ENCODE results near the gene SEPTIN10. TPM values are rescaled to one million over a fixed set of nuclear protein-coding genes. Genes with fewer than 3 reads are reported as not detected.

Gene SEPTIN10
- polyA plus RNA-seq, 12 donors, result 72.0 to 112 (median 94.1) TPM; not detected in 1

GRCh38 chr2:109527079-109527478 lies 86.7 kb downstream of the SEPTIN10 start:
- DNase-seq, result no peak

DNA sequence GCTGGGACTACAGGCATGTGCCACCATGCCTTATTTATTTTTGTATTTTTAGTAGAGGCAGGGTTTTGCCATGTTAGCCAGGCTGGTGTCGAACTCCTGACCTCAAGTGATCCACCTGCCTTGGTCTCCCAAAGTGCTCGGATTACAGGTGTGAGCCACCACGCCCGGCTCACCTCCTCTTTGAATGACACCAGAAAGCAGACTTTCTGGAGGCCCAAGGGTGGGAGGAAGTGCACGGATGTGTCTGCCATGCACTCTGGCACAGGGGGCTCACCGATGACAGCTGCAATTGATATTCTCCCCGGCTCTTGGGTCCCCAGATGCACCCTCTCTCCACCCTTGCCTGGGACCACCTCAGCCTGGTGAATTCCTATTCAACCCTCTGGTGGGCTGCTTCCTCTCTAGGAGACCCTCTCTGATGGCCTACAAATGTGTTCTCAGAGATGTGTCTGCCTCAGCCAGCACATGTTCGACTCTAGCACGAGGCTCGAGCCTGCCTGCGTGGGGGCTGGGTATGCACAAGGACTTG lies 87.3 kb downstream of the SEPTIN10 start:
- no peak for DNase-seq

- DNase-seq, result no peak
These were observed 87.9 kb downstream of the SEPTIN10 start for GRCh38 chr2:109525836-109526235.

DNA sequence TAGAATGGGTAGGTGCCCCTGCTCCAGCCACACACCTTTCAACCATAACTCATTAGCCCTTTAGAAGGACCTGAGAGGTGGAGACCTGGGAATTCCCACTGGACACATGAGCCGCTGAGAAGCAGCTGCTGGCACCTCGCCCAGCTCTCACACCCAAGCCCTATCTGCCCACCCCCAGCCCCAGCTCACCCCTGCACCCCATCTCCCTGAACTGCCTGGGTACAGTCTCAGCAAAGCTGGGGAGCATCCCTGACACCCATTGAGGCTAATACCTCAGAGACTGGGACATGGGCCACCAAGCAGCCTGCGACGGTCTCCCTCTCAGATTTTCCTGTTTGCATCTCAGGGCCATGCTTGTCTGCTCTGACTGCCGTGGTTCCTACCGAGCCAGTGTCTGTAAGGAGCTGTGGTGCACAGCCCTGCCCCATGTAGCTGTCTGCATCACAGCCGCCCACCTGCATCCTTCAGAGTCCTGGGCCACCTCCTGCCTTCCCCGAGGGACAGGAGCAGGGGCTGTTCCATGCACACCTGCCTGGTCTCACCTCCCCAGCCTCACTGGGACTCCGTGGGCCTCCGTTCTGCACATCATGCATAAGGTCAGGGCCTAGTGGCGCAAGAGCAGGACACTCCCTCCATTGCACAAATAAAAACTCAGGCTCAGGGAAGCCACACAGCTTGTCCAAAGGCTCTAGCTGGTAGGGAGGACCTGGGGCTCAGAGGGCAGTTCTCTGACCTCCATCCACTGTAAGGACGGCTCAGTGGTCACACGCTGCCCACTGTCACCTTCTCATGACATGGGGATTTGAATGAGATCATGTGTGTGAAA lies 90.0 kb downstream of the SEPTIN10 start:
- DNase-seq, result no peak

GRCh38 chr2:109523121-109523520 lies 90.6 kb downstream of the SEPTIN10 start:
- DNase-seq, result no peak

DNA sequence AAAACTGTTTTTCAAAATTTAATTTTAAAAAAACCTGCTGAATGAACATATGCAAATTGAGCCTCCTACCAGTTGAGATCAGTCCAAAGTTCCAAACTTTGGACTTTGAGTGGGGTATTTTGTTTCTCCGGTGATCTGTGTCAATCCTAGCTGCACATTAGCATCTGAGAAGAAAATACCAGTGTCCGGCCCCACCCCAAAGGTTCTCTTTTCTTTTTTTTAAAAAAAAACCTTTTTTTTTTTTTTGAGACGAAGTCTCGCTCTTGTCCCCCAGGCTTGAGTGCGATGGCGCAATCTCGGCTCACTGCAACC lies 91.7 kb downstream of the SEPTIN10 start:
- DNase-seq, result no peak

DNA sequence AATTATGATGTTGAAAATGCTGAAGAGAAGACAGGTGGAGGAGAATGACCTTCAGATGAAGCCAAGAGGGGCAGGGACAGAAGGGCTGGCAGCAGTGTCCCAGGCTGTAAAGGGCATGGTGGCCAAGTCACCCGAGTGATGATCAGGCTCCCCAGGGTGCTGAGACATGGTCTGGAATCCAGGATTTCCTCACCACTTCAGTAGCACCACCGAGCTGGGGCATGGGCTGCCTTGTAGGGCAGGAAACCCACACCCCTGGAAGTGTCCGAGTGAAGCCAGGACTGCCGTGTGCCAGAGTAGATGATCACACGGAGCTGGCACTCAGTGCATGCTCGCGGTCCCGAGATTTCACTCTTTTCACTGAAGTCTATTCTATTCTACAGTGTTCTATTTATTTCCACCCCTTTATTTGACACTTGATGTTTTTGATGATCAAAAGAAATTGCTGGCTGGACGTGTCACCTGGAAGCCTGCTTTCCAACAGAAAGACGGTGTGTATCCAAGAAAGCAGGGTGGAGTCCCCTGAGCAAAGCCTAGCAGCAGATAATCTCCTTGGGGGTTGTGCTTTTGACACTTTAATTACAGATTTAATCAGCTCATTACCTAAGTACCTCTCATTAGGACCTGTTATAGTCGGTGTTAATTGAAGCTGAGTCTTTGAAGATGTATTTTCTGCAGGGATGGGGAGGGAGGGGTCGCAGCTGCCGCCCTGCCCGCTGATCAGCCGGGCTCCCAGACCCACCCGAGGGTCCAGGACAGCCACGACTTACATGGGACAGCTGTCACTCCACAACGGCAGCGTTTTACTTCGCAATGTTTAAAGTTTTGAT lies 92.3 kb downstream of the SEPTIN10 start:
- no peak for DNase-seq

DNA sequence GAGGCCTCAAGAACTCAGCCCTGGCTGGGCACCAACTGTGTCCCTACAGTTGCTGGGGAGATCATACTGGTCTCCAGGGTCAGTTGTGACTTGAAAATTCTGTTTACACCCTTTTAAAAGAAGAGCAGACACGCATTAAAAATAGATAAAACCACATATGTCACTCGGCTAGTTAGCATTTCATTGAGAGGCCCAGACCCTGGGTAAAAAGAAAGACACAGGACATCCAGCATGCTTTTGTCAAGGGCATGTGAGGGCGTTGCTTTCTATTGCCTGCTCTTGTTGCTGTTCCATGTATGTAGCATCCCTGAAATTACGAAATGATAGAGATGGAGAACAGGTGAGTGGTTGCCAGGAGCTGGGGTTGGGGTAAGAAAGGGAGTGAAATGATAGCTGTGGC lies 94.3 kb downstream of the SEPTIN10 start:
- no peak for DNase-seq

- DNase-seq, result no peak
These were observed 96.5 kb downstream of the SEPTIN10 start for GRCh38 chr2:109517118-109517889.

GRCh38 chr2:109516445-109517117 lies 97.2 kb downstream of the SEPTIN10 start:
- no peak for DNase-seq

DNA sequence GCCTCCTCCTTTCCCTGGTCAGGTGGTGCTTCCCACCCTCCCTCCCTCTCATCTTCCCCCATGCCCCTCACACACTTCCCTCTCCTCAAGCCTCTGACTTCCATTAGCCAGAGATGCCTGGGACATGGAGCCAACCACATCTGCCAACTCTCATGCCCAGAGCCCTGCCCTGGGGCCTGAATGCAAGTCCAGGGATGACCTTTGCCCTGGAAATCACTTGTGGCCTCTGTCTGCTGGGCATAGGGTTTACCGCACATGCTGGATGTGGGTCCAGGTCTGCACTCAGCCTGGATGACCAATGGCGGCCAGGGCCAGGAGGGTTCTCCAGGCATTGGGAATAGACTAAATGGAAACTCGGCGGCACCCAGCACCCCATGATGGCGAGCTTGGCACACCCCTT lies 98.9 kb downstream of the SEPTIN10 start:
- no peak for DNase-seq

GRCh38 chr2:109513749-109514588 lies 99.8 kb downstream of the SEPTIN10 start:
- DNase-seq, result peak; percentile 76

- no peak for DNase-seq
These were observed 100.5 kb downstream of the SEPTIN10 start for GRCh38 chr2:109513230-109513629.

DNA sequence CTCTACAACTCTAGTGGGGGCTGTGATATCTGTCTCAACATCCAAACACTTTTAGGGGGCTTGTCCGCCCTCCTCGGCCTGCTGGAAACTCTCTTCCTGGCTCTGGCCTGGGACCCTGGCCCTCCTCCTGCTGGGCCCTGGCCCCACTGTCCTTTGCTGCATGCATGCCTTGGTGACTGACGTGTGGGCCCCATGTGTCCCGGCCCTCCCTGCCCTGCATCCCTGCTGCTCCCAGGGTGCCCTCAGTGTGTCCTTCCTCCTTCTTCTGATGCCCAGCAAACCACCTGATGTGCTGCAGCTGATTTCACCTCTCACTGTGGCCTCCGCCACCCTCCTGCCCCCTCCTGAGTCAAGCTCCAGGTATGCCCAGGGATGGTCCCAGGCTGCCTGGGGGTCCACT lies 101.7 kb downstream of the SEPTIN10 start:
- DNase-seq, result no peak

GRCh38 chr2:109511168-109511567 lies 102.6 kb downstream of the SEPTIN10 start:
- no peak for DNase-seq

- peak; percentile 73 for DNase-seq
These were observed 103.4 kb downstream of the SEPTIN10 start for GRCh38 chr2:109510136-109511028.

- no peak for DNase-seq
These were observed 105.2 kb downstream of the SEPTIN10 start for GRCh38 chr2:109508556-109508955.

- DNase-seq, result no peak
These were observed 105.9 kb downstream of the SEPTIN10 start for GRCh38 chr2:109507828-109508227.

GRCh38 chr2:109507217-109507616 lies 106.5 kb downstream of the SEPTIN10 start:
- DNase-seq, result no peak
